CMK (cell line): Measurements from ENCODE around the gene CSF3R.
"Not testable (repeated sequence)": the region's sequence is repeated elsewhere in the genome, so short reads cannot be mapped to it uniquely, and the experiment has no call there.

Experiments
- DNase-seq: peaks from one replicate; pipeline ENCODE4 v3.0.0-alpha.2; 2010; ENCODE audit warnings: low read depth

Gene CSF3R

GRCh38 chr1:36512842-36513241, 30.1 kb upstream of the CSF3R start:
- no peak for DNase-seq

GRCh38 chr1:36511804-36512798, 29.4 kb upstream of the CSF3R start:
- DNase-seq = no peak

DNA sequence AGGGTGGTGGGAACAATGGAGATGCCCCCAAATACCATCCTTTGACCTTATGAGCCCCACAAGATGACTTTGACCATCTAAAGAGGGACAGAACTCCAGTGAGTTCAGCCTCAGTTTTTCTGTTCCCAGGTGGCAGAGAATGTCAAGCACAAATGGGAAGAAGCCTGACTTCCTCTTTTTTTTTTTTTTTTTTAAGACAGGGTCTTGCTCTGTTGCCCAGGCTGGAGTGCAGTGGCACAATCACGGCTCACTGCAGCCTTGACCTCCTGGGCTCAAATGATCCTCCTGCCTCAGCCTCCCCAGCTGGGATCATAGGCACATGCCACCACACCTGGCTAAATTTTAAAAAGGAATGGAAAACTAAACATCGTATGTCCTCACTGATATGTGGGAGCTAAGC, 28.5 kb upstream of the CSF3R start:
- DNase-seq = not testable (repeated sequence)

- no peak for DNase-seq
These were observed 27.7 kb upstream of the CSF3R start for GRCh38 chr1:36510418-36510817.

DNA sequence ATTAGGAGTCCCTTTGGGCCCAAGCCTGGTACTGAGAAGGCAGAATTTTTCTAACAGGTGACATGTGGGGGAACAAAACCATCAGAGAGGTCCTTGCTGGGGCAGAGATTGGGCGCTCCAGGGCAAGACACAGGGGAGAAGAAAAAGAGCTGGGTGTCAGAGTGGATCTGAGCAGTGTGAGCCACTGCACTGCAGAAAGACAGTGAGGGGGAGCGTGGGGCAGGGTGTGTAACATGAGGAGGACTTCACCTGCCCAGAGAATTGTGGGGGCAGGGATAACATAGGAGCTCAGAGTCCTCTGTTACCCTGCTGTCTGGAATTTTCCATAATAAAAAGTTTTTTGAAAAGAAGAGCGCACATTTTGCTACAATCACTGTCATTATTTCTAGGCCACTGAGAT, 25.5 kb upstream of the CSF3R start:
- no peak for DNase-seq

- no peak for DNase-seq
These were observed 23.7 kb upstream of the CSF3R start for GRCh38 chr1:36506276-36506920.

- no peak for DNase-seq
These were observed 21.0 kb upstream of the CSF3R start for GRCh38 chr1:36503733-36504132.

DNA sequence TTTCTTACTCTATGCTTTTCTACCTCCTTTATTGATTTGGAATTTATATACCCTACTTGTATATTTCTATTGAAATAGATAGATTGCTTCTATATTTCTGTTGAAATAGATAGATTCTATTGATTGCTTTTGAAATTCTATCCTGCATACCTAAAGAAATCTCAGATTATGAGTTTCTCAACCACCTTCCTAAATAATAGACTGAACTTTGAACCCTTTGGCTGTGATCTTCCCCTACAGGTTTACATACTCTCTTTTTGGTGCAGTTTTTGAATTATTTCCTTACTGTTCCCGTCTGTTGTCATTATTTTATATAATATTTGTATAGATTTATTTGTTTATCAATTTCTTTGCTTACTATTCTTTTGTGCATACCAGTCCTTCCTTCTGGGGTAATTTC, 20.4 kb upstream of the CSF3R start:
- no peak for DNase-seq

DNA sequence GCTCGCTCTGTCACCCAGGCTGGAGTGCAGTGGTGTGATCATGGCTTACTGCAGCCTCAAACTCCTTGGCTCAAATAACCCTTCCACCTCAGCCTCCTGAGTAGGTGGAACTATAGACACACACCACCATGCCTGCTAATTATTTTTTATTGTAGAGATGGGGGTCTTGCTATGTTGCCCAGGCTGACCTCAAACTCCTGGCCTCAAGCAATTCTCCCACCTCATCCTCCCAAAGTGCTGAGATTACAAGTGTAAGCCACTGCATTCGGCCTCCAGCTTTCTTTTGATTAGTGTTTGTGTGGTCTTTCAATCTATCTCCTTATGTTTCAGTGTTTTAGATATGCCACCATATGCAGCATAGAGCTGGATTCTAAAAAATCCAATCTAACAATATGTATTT, 19.9 kb upstream of the CSF3R start:
- DNase-seq = no peak

GRCh38 chr1:36501911-36502310, 19.2 kb upstream of the CSF3R start:
- DNase-seq = not testable (repeated sequence)

DNA sequence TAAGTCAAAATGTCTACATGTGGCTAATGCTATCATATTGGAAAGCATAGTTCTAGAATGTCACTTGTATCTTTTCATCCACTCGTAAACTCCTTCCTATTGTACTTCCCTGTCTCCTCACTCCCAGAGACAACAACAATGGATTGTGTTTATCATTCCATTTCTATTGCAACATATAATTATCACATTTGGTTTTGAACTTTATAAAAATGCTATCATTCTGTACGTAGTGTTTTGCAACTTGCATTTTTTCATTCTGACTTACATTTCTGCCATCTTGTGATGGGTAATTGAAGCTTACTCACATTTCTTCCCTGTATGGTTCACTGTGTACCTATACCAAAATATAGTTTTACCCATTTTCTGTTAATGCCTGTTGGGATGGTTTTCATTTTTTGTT, 14.5 kb upstream of the CSF3R start:
- DNase-seq = no peak

DNA sequence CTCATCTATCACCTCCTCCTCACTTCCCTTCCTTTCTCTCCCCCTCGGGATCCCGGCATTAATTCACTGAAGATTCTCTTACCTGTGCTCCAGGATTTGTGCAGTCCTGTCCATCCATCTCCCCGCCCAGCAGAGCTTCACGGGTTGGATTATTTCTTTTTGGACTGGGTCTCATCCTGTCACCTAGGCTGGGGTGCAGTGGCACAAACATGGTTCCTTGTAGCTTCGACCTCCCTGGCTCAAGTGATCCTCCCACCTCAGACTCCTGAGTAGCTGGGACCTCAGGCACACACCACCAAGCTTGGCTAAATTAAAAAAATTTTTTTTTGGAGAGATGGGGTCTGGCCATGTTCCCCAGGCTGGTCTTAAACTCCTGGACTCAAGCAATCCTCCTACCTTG, 12.3 kb upstream of the CSF3R start:
- DNase-seq = no peak

- no peak for DNase-seq
These were observed 10.8 kb upstream of the CSF3R start for GRCh38 chr1:36493524-36493923.

DNA sequence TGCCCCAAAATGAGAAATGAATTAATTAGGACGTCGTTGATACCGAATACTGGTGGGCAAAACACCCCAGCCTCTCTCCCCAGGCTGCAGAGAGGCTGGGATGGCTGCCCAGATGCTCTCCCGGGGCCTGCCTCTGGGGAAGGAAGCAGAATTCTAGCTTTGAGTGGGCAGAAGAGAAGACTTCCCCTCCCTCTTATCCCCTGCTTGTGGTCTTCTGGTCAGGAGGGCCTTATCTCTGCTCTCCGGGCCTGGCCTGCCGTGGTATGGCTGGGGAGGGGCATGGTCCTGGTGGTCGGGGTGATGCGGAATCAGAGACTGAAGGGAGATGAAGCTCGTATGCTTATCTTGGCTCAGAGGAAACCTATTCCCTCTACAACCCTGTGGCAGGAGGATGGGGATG, 9.8 kb upstream of the CSF3R start:
- peak; percentile 93 for DNase-seq

DNA sequence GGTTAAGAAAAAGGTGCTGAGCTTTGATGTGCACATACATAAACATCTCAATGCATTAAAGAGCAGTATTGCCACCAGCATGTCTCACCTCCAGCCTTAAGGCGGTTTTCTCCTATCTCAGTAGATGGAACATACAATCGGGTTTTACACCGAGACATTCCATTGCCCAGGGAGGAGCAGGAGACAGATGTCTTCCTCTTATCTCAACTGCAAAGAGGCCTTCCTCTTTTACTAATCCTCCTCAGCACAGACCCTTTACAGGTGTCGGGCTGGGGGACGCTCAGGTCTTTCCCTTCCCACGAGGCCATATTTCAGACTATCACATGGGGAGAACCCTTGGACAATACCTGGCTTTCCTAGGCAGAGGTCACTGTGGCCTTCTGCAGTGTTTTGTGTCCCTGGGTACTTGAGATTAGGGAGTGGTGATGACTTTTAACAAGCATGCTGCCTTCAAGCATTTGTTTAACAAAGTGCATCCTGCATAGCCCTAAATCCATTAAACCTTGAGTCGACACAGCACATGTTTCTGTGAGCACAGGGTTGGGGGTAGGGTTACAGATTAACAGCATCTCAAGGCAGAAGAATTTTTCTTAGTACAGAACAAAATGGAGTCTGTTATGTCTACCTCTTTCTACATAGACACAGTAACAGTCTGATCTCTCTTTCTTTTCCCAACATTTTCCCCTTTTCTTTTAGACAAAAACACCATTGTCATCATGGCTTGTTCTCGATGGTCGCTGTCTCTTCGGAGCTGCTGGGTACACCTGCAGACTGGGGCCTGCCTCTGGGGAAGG, 6.7 kb upstream of the CSF3R start:
- not testable (repeated sequence) for DNase-seq

GRCh38 chr1:36487906-36488305, 5.2 kb upstream of the CSF3R start:
- DNase-seq = no peak

DNA sequence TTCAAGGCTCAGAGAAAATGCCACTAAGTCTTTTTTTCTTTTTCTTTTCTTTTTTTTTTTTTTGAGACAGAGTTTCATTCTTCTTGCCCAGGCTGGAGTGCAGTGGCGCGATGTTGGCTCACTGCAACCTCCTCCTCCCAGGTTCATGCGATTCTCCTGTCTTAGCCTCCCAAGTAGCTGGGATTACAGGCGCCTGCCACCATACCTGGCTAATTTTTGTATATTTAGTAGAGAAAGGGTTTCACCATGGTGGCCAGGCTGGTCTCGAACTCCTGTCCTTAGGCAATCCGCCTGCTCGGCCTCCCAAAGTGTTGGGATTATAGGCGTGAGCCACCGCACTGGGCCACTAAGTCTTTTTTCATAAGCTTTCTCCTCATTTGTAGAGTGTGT, 4.6 kb upstream of the CSF3R start:
- DNase-seq = not testable (repeated sequence)

GRCh38 chr1:36486439-36487335, 4.0 kb upstream of the CSF3R start:
- DNase-seq = no peak

DNA sequence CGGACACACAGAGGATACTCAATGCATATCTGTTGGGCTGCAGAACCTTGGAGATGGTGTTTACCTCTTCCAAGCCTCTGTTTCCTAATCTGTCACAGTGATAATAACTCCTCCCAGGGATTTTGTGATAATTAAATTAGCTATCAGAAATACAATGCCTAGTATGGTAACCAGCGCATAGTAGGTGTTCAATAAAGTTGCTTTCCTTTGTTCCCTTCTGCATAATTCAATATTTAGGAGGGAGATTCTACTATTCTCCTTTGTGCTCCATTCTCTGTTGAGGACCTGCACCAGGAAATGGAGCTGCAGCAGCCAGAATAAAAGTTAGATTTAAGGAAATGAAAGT, 3.4 kb upstream of the CSF3R start:
- no peak for DNase-seq

DNA sequence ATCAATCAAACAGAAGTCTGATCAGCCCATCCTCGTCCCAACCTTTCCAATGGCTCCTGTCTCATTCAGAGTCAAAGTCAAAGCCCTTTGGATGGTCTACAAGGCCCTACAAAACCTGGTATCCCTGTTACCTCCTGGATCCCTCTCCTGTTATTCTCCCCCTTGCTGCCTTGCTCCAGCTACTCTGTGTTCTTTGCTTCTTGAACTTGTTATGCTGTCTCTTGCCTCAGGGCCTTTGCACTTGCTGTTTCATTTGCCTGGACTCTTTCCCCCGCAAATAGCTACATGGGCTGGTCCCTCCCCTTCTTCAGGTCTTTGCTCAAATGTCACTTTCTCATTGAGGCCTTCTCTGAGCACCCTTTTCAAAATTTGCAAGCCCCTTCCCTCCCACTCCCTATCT, 1.4 kb upstream of the CSF3R start:
- DNase-seq = no peak
